B cell (primary cell): ENCODE measurements around the gene SERGEF. TPM values are rescaled to one million over a fixed set of nuclear protein-coding genes. Genes with fewer than 3 reads are reported as not detected.

Source experiments
- ATAC-seq: fragments of 200-7000 bp; cut with Tn5 transposase; one replicate; pipeline ENCODE4 v1.10.0; 2021; ENCODE audit warnings: low read depth, mild to moderate bottlenecking, moderate number of reproducible peaks, moderate library complexity
- CTCF ChIA-PET: fragments of 350-600 bp; sonication (Branson Sonifier 250); formaldehyde crosslinking; loops from one replicate; lab custom pipeline; 2021; ENCODE audit warnings: antibody characterized with exemption, inconsistent platforms; lab: Charles Lee
- POLR2A ChIA-PET: fragments of 350-600 bp; sonication (Branson Sonifier 250); formaldehyde crosslinking; loops from one replicate; lab custom pipeline; 2021; ENCODE audit warnings: antibody characterized with exemption; lab: Charles Lee
- DNase-seq: peaks from one replicate; pipeline ENCODE4 v3.0.0; 2013
- H2AFZ ChIP-seq: 2 replicates; pipeline ENCODE4 v1.6.1; 2012; ENCODE audit warnings: mild to moderate bottlenecking, low read depth, low read length; ENCODE audit not compliant: insufficient read depth, poor library complexity, severe bottlenecking
- H3K27ac ChIP-seq, 2 donors: 1 replicate in 1 of 2; 2 replicates in 1 of 2; pipeline ENCODE4 v1.5.1; 2012 to 2013; ENCODE audit warnings: low read length in 2 of 2, mild to moderate bottlenecking in 2 of 2, moderate library complexity in 1 of 2
- H3K27me3 ChIP-seq, 4 experiments: fragments of 200-600 bp in 1 of 4; sonication (generic) in 1 of 4; replicated peaks in 1 of 4; 1 replicate in 2 of 4; 2 replicates in 2 of 4; pipeline versions ENCODE4 v1.6.1 to v1.7.0; 2013 to 2016; ENCODE audit warnings: low read length in 3 of 4, mild to moderate bottlenecking in 2 of 4, mixed read lengths in 1 of 4, moderate library complexity in 1 of 4; ENCODE audit not compliant: insufficient read depth in 4 of 4, control insufficient read depth in 3 of 4; ENCODE audit errors: control extremely low read depth in 1 of 4
- H3K36me3 ChIP-seq, 2 experiments: replicated peaks in 1 of 2; 1 replicate in 1 of 2; 2 replicates in 1 of 2; pipeline versions ENCODE4 v1.6.1 to v1.7.1; 2013; ENCODE audit warnings: low read length in 1 of 2; ENCODE audit not compliant: insufficient read depth in 2 of 2, control insufficient read depth in 1 of 2; ENCODE audit errors: control extremely low read depth in 1 of 2, extremely low read depth in 1 of 2
- H3K4me1 ChIP-seq, 2 donors: fragments of 200-600 bp in 1 of 2; sonication (generic) in 1 of 2; 1 replicate in 1 of 2; 2 replicates in 1 of 2; pipeline versions ENCODE4 v1.5.1 to v1.6.1; 2013 to 2017; ENCODE audit warnings: low read length in 2 of 2; ENCODE audit not compliant: control insufficient read depth in 2 of 2, insufficient read depth in 2 of 2
- H3K4me2 ChIP-seq: replicated peaks from 2 replicates; pipeline ENCODE3; 2012; ENCODE audit warnings: mild to moderate bottlenecking, low read depth, low read length; ENCODE audit not compliant: poor library complexity, severe bottlenecking
- H3K4me3 ChIP-seq, 5 experiments: fragments of 200-600 bp in 1 of 5; sonication (generic) in 1 of 5; 1 replicate in 3 of 5; 2 replicates in 2 of 5; pipeline versions ENCODE4 v1.5.1 to v1.7.0; 2011 to 2016; ENCODE audit warnings: low read length in 4 of 5, mild to moderate bottlenecking in 4 of 5, low read depth in 2 of 5, control low read depth in 1 of 5, moderate library complexity in 1 of 5; ENCODE audit not compliant: insufficient read depth in 1 of 5; ENCODE audit errors: control extremely low read depth in 1 of 5, extremely low read depth in 1 of 5
- H3K79me2 ChIP-seq: fragments of 200-600 bp; sonication (generic); one replicate; pipeline ENCODE4 v1.6.0; 2016; ENCODE audit warnings: low read length; ENCODE audit not compliant: control insufficient read depth, insufficient read depth
- H3K9ac ChIP-seq: fragments of 200-600 bp; sonication (generic); 2 replicates; pipeline ENCODE4 v1.6.1; 2017; ENCODE audit warnings: mild to moderate bottlenecking, low read length, moderate library complexity
- H3K9me3 ChIP-seq, 3 donors: one replicate each; pipeline versions ENCODE4 v1.6.1 to v1.7.1; 2013; ENCODE audit warnings: low read length in 2 of 3; ENCODE audit not compliant: control insufficient read depth in 2 of 3, insufficient read depth in 1 of 3; ENCODE audit errors: control extremely low read depth in 1 of 3
- H4K20me1 ChIP-seq: 2 replicates; pipeline ENCODE4 v1.6.0; 2012; ENCODE audit warnings: mild to moderate bottlenecking, low read length; ENCODE audit not compliant: insufficient read depth, control insufficient read depth, poor library complexity, severe bottlenecking
- H3K27ac Mint-ChIP-seq: one replicate; pipeline ENCODE4 v1.8.0; 2021; ENCODE audit warnings: mixed read lengths
- H3K27me3 Mint-ChIP-seq: one replicate; pipeline ENCODE4 v1.8.0; 2021; ENCODE audit warnings: mixed read lengths
- H3K4me1 Mint-ChIP-seq: one replicate; pipeline ENCODE4 v1.8.0; 2021; ENCODE audit warnings: mixed read lengths
- H3K4me3 Mint-ChIP-seq: one replicate; pipeline ENCODE4 v1.8.0; 2021; ENCODE audit warnings: mixed read lengths
- H3K9me3 Mint-ChIP-seq: one replicate; pipeline ENCODE4 v1.8.0; 2022; ENCODE audit warnings: mixed read lengths; ENCODE audit not compliant: insufficient read depth
- EZH2 ChIP-seq: IDR thresholded peaks from 2 replicates; pipeline ENCODE4 v1.6.1; 2012; ENCODE audit warnings: borderline replicate concordance, low read depth, mild to moderate bottlenecking, moderate library complexity, low read length; ENCODE audit not compliant: insufficient read depth, poor library complexity, severe bottlenecking
- WGBS: methylation state at CpG from one replicate; pipeline ENCODE4 v1.1.5; 2013; ENCODE audit warnings: missing lambda C conversion rate; ENCODE audit not compliant: insufficient coverage; 5-methylcytosine and 5-hydroxymethylcytosine counted together
- intact Hi-C: fragments of 100-400 bp; cut with micrococcal nuclease; formaldehyde crosslinking; loops from one replicate; pipeline ENCODE4 v1.10.0; 2022
- polyA plus RNA-seq: library from polyadenylated mRNA; depleted of rRNA; stranded (reverse); fragments of >200 nt; gene quantifications from 2 replicates; pipeline ENCODE4 v1.2.3, GENCODE V29; 2012
- total RNA-seq, 2 donors: library from RNA; stranded (reverse); fragments of 120-200 nt in 1 of 2; gene quantifications; 1 replicate in 1 of 2; 2 replicates in 1 of 2; pipeline versions ENCODE4 v1.2.3 to v1.2.4, GENCODE V29; 2013 to 2022
- TF ChIP-seq, protein P1 (sequence below): fragments of 200-600 bp; IDR thresholded peaks from one replicate; pipeline ENCODE4 v1.8.0; 2022; ENCODE audit warnings: antibody characterized with exemption, mild to moderate bottlenecking

SERGEF gene
- total and polyA plus RNA-seq, 2 donors (not counting 1 experiment from before 2014, with no cell fraction given) = 24.2 to 54.3 TPM

DNA sequence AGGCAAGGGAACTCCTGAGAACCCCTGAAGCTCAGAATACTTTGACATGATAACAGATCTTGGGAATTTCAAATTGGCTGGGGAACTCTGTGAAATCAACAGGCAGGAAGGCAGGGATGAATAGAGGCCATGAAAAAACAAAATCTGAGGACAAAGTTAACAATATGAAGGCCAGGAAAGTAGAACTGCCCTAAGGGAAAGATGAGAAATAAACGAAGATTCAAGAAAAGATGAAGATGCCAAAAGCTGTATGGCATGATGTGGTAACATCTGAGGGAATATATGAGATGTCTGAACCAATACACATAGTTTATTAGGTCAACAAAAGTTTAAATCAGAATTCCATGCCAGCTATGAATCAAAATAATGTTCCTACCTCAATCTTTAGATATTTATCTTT, 25.0 kb downstream of the SERGEF start:
- peaks cover 0 to 50% of the 10 kb centered on the region in 2 experiments for H3K36me3 ChIP-seq
- no peak overlapping the region for H3K27ac Mint-ChIP-seq
- WGBS = no CpG with 5 or more reads among the region's 1 CpG

DNA sequence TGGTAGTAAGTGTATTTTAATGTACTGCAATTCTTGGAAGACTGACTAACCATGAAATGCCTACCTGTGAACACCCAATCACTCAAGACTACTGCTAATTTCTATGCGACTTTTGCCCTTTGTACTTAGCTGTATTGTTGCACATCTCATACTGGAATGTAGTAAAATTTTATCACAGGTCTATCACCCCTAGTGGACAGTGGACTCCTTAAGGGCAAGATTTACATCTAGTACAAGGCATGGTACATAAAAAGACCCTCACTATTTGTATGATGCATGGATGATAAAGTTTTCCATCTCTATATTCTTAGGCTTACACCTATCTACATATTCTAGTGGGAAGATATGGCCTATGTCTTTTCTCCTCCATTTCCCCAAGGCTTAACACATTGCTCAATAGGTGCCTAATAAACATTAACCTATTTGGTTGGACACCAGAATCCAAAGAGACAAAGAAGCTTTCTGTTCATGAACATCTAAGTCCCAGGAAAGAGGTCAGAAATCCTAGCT, 26.1 kb downstream of the SERGEF start:
- ChIA-PET CTCF (interaction anchor here (0.5 to 5.7 kb wide), 5 partner anchors 9 to 129 kb away, joined by 3 to 36 read pairs (median 5); partner anchors contain the start of gene SAAL1), POLR2A (no interaction called here)
- Histone ChIP-seq H4K20me1 (no peaks in the 10 kb centered on the region), H3K4me1 (no peaks in the 10 kb centered on the region), H3K79me2 (no peaks in the 10 kb centered on the region), H3K27me3 (no peaks in the 10 kb centered on the region), H3K9ac (no peak overlapping the region), H3K9me3 (no peaks in the 10 kb centered on the region), H3K36me3 (peaks cover 0 to 47% of the 10 kb centered on the region in 2 experiments), H3K4me3 (no peak overlapping the region), H3K4me2 (no peak overlapping the region), H2AFZ (no peak overlapping the region), H3K27ac (no peak overlapping the region)
- Mint-ChIP-seq H3K27me3 (no peaks in the 10 kb centered on the region), H3K9me3 (no peaks in the 10 kb centered on the region), H3K4me1 (no peaks in the 10 kb centered on the region), H3K4me3 (no peak overlapping the region), H3K27ac (no peak overlapping the region)
- WGBS = no CpG with 5 or more reads among the region's 1 CpG
- intact Hi-C loops = no loop called here
- no peak for TF ChIP-seq EZH2
- TF ChIP-seq, protein P1, sequence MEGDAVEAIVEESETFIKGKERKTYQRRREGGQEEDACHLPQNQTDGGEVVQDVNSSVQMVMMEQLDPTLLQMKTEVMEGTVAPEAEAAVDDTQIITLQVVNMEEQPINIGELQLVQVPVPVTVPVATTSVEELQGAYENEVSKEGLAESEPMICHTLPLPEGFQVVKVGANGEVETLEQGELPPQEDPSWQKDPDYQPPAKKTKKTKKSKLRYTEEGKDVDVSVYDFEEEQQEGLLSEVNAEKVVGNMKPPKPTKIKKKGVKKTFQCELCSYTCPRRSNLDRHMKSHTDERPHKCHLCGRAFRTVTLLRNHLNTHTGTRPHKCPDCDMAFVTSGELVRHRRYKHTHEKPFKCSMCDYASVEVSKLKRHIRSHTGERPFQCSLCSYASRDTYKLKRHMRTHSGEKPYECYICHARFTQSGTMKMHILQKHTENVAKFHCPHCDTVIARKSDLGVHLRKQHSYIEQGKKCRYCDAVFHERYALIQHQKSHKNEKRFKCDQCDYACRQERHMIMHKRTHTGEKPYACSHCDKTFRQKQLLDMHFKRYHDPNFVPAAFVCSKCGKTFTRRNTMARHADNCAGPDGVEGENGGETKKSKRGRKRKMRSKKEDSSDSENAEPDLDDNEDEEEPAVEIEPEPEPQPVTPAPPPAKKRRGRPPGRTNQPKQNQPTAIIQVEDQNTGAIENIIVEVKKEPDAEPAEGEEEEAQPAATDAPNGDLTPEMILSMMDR = no peak
- no peak for DNase-seq
- no peak for ATAC-seq

More for the DNA sequence above, 25.0 kb downstream of the SERGEF start:
- H3K9me3 Mint-ChIP-seq = no peaks in the 10 kb centered on the region
- no peaks in the 10 kb centered on the region for H3K4me1 ChIP-seq
- no peaks in the 10 kb centered on the region for H3K79me2 ChIP-seq
- H3K9me3 ChIP-seq = no peaks in the 10 kb centered on the region
- H3K4me1 Mint-ChIP-seq = no peaks in the 10 kb centered on the region
- H2AFZ ChIP-seq = no peak overlapping the region
- H3K27ac ChIP-seq = no peak overlapping the region
- no peaks in the 10 kb centered on the region for H4K20me1 ChIP-seq
- H3K27me3 Mint-ChIP-seq = no peaks in the 10 kb centered on the region
- TF ChIP-seq EZH2 = no peak
- TF ChIP-seq, protein P1 = no peak
- DNase-seq = no peak
- CTCF ChIA-PET = interaction anchor here (1.2 to 5.7 kb wide), 5 partner anchors 10 to 128 kb away, joined by 3 to 36 read pairs (median 6); partner anchors contain the start of gene SAAL1
- POLR2A ChIA-PET = no interaction called here
- H3K27me3 ChIP-seq = no peaks in the 10 kb centered on the region
- no peak overlapping the region for H3K4me3 ChIP-seq
- H3K9ac ChIP-seq = no peak overlapping the region
- ATAC-seq = no peak
- H3K4me2 ChIP-seq = no peak overlapping the region
- no peak overlapping the region for H3K4me3 Mint-ChIP-seq
- intact Hi-C loops = no loop called here
